OCI-LY3 (cell line): ENCODE results near the gene SEZ6L.

Experiments
- EZH2phosphoT487 ChIP-seq: fragments of 200-600 bp; shearing (Covaris generic); IDR thresholded peaks from 2 replicates; pipeline ENCODE4 v1.6.1; 2018; ENCODE audit warnings: antibody characterized with exemption, mixed run types, low read depth
- TF ChIP-seq, protein P1 (sequence below): fragments of 200-600, 300-600 bp; sonication (generic); IDR thresholded peaks from 2 replicates; pipeline ENCODE4 v1.5.1; 2014; ENCODE audit warnings: antibody characterized with exemption, low read length, low read depth

- TF ChIP-seq, protein P1, sequence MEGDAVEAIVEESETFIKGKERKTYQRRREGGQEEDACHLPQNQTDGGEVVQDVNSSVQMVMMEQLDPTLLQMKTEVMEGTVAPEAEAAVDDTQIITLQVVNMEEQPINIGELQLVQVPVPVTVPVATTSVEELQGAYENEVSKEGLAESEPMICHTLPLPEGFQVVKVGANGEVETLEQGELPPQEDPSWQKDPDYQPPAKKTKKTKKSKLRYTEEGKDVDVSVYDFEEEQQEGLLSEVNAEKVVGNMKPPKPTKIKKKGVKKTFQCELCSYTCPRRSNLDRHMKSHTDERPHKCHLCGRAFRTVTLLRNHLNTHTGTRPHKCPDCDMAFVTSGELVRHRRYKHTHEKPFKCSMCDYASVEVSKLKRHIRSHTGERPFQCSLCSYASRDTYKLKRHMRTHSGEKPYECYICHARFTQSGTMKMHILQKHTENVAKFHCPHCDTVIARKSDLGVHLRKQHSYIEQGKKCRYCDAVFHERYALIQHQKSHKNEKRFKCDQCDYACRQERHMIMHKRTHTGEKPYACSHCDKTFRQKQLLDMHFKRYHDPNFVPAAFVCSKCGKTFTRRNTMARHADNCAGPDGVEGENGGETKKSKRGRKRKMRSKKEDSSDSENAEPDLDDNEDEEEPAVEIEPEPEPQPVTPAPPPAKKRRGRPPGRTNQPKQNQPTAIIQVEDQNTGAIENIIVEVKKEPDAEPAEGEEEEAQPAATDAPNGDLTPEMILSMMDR = no peak
- TF ChIP-seq EZH2phosphoT487 = no peak
These were observed 25.6 kb downstream of the SEZ6L start for GRCh38 chr22:26194877-26195276.
